K562 treated with DMSO at 1 percent for 12 hours (cell line): ENCODE data around the gene LBHD2. TPM values are rescaled to one million over a fixed set of nuclear protein-coding genes. Genes with fewer than 3 reads are reported as not detected.

Source experiments
- total RNA-seq: library from RNA; unstranded; fragments of 300-600 nt; gene quantifications from 2 replicates; pipeline ENCODE4 v1.2.3, GENCODE V29; 2022; ENCODE audit not compliant: insufficient read depth

Gene LBHD2
- not detected in 2 replicates for total RNA-seq

DNA sequence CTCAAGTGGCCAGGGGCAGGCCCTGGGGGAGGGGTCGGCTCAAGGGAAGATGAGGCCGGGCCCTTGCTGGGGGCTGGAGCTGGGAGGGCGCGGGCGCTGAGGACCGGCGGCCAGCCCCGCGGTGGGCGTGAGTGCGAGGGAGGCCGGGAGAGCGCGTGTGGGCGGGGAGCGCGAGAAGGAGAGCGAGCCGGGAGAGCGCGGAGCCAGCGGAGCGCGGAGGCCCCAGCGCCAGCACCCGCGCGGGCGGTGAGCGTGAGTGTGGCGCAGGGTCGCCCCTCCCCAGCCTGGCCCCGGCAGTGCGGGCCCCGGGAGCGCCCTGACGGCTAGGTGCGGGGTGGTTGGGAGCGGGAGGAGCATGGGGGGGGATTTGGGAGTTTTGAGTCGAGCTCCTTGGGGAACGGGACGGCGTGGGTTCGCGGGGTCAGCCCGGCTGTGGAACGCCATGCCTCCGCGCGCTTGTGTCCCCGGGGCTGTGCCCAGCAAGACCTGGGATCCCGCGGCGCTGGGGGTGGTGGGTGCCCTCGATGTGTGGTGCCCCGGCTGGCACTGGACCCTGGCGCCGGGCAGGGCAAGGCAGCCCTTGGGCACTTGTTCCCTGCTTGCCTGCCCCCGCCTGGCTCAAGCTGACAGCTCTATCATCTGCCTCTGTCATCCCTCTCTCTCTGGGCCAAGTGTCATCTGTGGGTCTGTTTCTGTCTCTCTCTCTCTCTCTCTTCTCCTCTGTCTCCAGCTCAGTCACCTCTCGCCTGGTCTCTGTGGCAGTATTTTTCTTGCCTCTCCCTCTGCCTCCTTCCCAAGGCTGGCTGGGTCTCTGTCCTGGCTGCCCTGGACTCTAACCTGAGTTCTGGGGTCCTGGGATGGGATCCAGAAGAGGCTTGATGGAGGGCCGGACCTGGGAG is at the start of gene LBHD2:
Gene LBHD2, plus strand, starts transcription at position 190 of the 899 bp plus-strand sequence. CDS start 1,803 bp downstream, outside the sequence.

GRCh38 chr14:103057372-103058163 is 26.4 kb upstream of the LBHD2 start, which contains the start of gene CDC42BPB:
Gene CDC42BPB, minus strand, starts transcription at chr14:103057549. Its CDS starts 376 bp downstream, at chr14:103057173.

DNA sequence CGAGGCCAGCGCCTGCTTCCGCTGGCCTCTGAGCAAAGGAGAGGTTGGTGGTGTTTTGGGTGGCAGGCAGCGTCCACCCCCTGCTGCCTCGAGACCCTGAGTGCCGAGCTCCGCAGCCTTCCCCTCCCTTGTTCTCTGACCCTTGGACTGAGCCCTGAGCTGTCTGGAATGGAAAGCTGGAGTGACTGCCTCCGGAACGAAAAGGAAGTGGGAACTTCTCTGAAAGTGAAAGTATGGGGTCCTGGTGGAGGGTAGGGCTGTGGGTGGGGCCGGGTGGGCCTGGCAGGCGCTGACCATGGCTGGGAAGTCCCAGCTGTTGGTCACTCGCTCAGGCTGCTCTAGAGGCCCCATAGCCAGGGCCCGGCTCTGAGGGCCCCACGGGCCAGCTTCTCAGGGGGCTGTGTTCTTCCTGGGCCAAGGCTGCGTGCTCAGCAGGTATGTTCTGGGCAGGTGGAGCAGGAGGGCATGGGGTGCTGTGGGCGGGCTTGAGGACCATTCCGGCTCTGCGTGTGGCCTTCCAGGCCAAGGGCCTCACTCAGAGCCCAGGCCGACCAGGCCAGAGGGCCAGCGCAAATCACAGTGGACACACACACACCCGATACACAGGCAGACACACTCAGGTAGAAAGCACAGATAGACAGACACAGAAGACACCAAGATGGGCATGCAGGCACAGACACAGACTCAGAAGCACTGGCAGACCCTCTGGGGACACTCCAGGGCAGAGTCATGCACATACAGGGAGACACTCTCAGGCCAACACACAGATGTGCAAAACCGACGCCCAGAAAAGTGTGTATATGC is 10.6 kb downstream of the LBHD2 start, which contains the start of gene EXOC3L4:
Gene EXOC3L4, plus strand, starts transcription at position 320 of the 804 bp plus-strand sequence. CDS start 5,495 bp downstream, outside the sequence.

DNA sequence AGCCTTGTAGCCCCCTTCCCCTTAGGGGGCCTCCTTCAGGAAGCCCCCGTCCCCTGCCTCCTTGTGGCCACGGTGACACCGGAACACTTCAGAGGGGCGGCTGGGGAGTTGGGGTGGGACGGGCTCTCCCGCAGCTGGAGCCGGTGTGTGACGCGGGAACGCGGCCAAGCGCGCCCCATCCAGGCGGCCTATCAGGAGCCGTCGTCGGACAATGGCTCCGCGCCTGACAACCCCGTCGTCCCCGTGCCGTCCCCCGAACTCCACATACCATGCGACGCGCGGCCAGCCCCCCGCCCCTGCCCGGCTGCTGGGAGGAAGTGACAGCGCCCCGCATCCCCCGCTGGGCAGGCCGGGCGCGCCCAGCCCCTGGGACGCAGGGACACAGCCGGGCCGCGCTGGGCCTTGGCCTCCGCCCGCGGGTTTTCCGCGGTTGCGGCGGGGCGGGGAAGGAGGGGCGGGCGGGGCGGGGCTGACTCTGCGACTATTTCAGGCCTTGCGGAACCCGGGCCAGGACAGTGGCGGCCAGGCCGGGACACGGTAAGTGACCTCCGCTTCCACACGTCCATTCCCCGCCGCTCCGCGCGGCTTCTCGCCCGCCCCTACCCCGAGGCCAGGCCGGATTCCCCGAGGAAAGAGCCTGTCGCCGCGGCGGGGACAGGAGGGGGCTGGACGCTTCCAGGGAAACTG is 39.1 kb downstream of the LBHD2 start, which contains the start of gene TNFAIP2:
Gene TNFAIP2, plus strand, starts transcription at position 515 of the 687 bp plus-strand sequence. CDS start 2,997 bp downstream, outside the sequence.

Other genes with a start within 250 kb of the LBHD2 start
- 0.27 TPM in 1 of 2 replicates, not detected in the other for gene AMN, start 161.5 kb upstream of the LBHD2 start, total RNA-seq
- gene CDC42BPB, start 26.7 kb upstream of the LBHD2 start, total RNA-seq: 9.4 and 30.6 TPM in 2 replicates
- 1.8 TPM in 1 of 2 replicates, not detected in the other for gene EXOC3L4, start 10.5 kb downstream of the LBHD2 start, total RNA-seq
- 103 and 168 TPM in 2 replicates for gene TNFAIP2, start 39.3 kb downstream of the LBHD2 start, total RNA-seq